ENCODE measurements around the gene FGF14. TPM values are rescaled to one million over a fixed set of nuclear protein-coding genes. Genes with fewer than 3 reads are reported as not detected.
A peak's percentile ranks its signal among the peaks of the same experiment; 100 is the strongest.

The FGF14 gene
- total RNA-seq, 1 experiment from 2014 or later: 0.22 TPM

- no peak overlapping the region for H2BK120ac ChIP-seq (ENCODE audit: low read depth, low read length, poor library complexity, severe bottlenecking)
- no peak overlapping the region for H2BK15ac ChIP-seq (ENCODE audit: low read depth, low read length)
- H4K5ac ChIP-seq (ENCODE audit: insufficient read length, low read depth, low read length): no peak overlapping the region
- no peak overlapping the region for H3K56ac ChIP-seq (ENCODE audit: insufficient read length, low read depth, low read length)
- H3K9ac ChIP-seq (ENCODE audit: extremely low read depth, insufficient read length, low read length): no peak overlapping the region
- no peaks in the 10 kb centered on the region for H3K9me3 ChIP-seq (ENCODE audit: control insufficient read depth, low read depth, low read length)
- no peak overlapping the region for H3K14ac ChIP-seq (ENCODE audit: insufficient read depth, low read length)
- peak overlapping the region; percentile 65 to 86 for H3K4me3 Mint-ChIP-seq
- H3K27ac ChIP-seq (ENCODE audit: insufficient read length, low read depth, low read length): no peak overlapping the region
- WGBS (ENCODE audit: extremely low coverage, insufficient read length, low lambda C conversion rate): no CpG with 5 or more reads among the region's 24 CpGs
- H3K27ac Mint-ChIP-seq: no peak overlapping the region
- H4K8ac ChIP-seq (replicated peaks; ENCODE audit: insufficient read length, low read depth, low read length): no peak overlapping the region
- H3K27me3 Mint-ChIP-seq (ENCODE audit: low read depth): peaks cover 79% of the 10 kb centered on the region
- H3K27me3 ChIP-seq (ENCODE audit: insufficient read depth, low read length): peaks cover 12% of the 10 kb centered on the region; the same call in 1 of the 2 replicates
- H3K4me1 Mint-ChIP-seq: peaks cover 23 to 25% of the 10 kb centered on the region in 2 experiments
- no peak overlapping the region for H2BK20ac ChIP-seq (ENCODE audit: low read depth, low read length, poor library complexity, severe bottlenecking)
- H3K4me1 ChIP-seq (ENCODE audit: insufficient read depth, low read length): peaks cover 4% of the 10 kb centered on the region
- H3K4ac ChIP-seq (ENCODE audit: low read depth, low read length): no peak overlapping the region
- no peak overlapping the region for H3K18ac ChIP-seq (ENCODE audit: insufficient read length, low read depth, low read length)
- H4K20me1 ChIP-seq (ENCODE audit: control insufficient read depth, insufficient read depth, insufficient read length): no peaks in the 10 kb centered on the region
- H2AFZ ChIP-seq (ENCODE audit: low read length): no peak overlapping the region
- no peaks in the 10 kb centered on the region for H3K79me2 ChIP-seq (ENCODE audit: insufficient read depth, low read length)
- H3K23ac ChIP-seq (ENCODE audit: insufficient read length, low read depth, low read length): no peak overlapping the region
- no peaks in the 10 kb centered on the region for H3K9me3 Mint-ChIP-seq
- no peaks in the 10 kb centered on the region for H3K36me3 Mint-ChIP-seq (ENCODE audit: insufficient read depth in 1 of 3, low read depth in 3 of 3)
- TF ChIP-seq CTCF (conservative IDR thresholded peaks at IDR 0.05): no peak
- no peak overlapping the region for H4K91ac ChIP-seq (ENCODE audit: insufficient read length, low read depth, low read length)
- H2BK12ac ChIP-seq (ENCODE audit: insufficient read length, low read depth, low read length): no peak overlapping the region
- peak overlapping the region; percentile 95 for H3K4me2 ChIP-seq (ENCODE audit: insufficient read depth, insufficient read length, low read length)
- no peak overlapping the region for H3T11ph ChIP-seq (ENCODE audit: low read length)
- no peaks in the 10 kb centered on the region for H3K79me1 ChIP-seq (ENCODE audit: insufficient read depth, low read depth, low read length, poor library complexity, severe bottlenecking)
- H2BK5ac ChIP-seq (ENCODE audit: insufficient read length, low read length): no peak overlapping the region
- no peak overlapping the region for H2AK5ac ChIP-seq (ENCODE audit: insufficient read length, low read length)
- peaks cover 23% of the 10 kb centered on the region for H3K23me2 ChIP-seq (ENCODE audit: insufficient read length, low read depth, low read length, poor library complexity, severe bottlenecking)
- peak; percentile 37 for DNase-seq
Observed at GRCh38 chr13:102400675-102401145, 1.1 kb downstream of the FGF14 start.

Measured in H9 (cell line).